GM19467 (cell line): ENCODE measurements around the gene LINGO4.

Experiments used
- ATAC-seq: cut with Tn5 transposase; IDR thresholded peaks from one replicate; pipeline ENCODE4 v1.9.1; 2021; ENCODE audit warnings: mild to moderate bottlenecking, moderate library complexity; ENCODE audit not compliant: unreplicated experiment

LINGO4 gene

GRCh38 chr1:151835596-151835995 is 30.4 kb upstream of the LINGO4 start:
- no peak for ATAC-seq

GRCh38 chr1:151834239-151834638 is 29.0 kb upstream of the LINGO4 start:
- no peak for ATAC-seq

- ATAC-seq, result no peak
These were observed 28.1 kb upstream of the LINGO4 start for GRCh38 chr1:151833172-151833900.

GRCh38 chr1:151832318-151832980 is 27.2 kb upstream of the LINGO4 start:
- ATAC-seq, result no peak

- no peak for ATAC-seq
These were observed 26.4 kb upstream of the LINGO4 start, which contains the start of gene RORC for GRCh38 chr1:151831605-151832004. TSS of gene RORC (minus strand) at chr1:151831802. CDS start at chr1:151831764, 38 bp downstream.

GRCh38 chr1:151831256-151831591 is 26.0 kb upstream of the LINGO4 start:
- ATAC-seq, result no peak

GRCh38 chr1:151830055-151830454 is 24.8 kb upstream of the LINGO4 start:
- no peak for ATAC-seq

GRCh38 chr1:151829352-151830046 is 24.3 kb upstream of the LINGO4 start:
- no peak for ATAC-seq

GRCh38 chr1:151828921-151829320 is 23.7 kb upstream of the LINGO4 start:
- no peak for ATAC-seq

- no peak for ATAC-seq
These were observed 22.6 kb upstream of the LINGO4 start for GRCh38 chr1:151827853-151828252.

GRCh38 chr1:151825751-151826660 is 20.8 kb upstream of the LINGO4 start:
- ATAC-seq, result no peak

- no peak for ATAC-seq
These were observed 20.0 kb upstream of the LINGO4 start for GRCh38 chr1:151825204-151825603.

- ATAC-seq, result no peak
These were observed 18.0 kb upstream of the LINGO4 start for GRCh38 chr1:151823175-151823574.

- ATAC-seq, result no peak
These were observed 17.2 kb upstream of the LINGO4 start for GRCh38 chr1:151822404-151822803.

GRCh38 chr1:151820940-151821339 is 15.7 kb upstream of the LINGO4 start:
- ATAC-seq, result no peak

GRCh38 chr1:151819976-151820623 is 14.9 kb upstream of the LINGO4 start:
- ATAC-seq, result no peak

- no peak for ATAC-seq
These were observed 14.1 kb upstream of the LINGO4 start for GRCh38 chr1:151819227-151819835.

GRCh38 chr1:151817353-151817730 is 12.1 kb upstream of the LINGO4 start:
- no peak for ATAC-seq

GRCh38 chr1:151816548-151817352 is 11.5 kb upstream of the LINGO4 start:
- ATAC-seq, result no peak
